GM23248 (cell line): Measurements from ENCODE around the gene MAGI3.
"Not testable (repeated sequence)": the region's sequence is repeated elsewhere in the genome, so short reads cannot be mapped to it uniquely, and the experiment has no call there.

Experiments used
- EZH2 ChIP-seq: fragments of 200-600 bp; sonication (generic); IDR thresholded peaks from 2 replicates; pipeline ENCODE4 v1.6.1; 2018; ENCODE audit warnings: antibody characterized with exemption, mild to moderate bottlenecking; ENCODE audit not compliant: insufficient read depth, poor library complexity, severe bottlenecking
- EZH2phosphoT487 ChIP-seq: fragments of 200-600 bp; sonication (generic); IDR thresholded peaks from 2 replicates; pipeline ENCODE4 v1.6.1; 2018; ENCODE audit warnings: antibody characterized with exemption, moderate library complexity, mild to moderate bottlenecking, low read depth; ENCODE audit not compliant: insufficient read depth

GRCh38 chr1:113485131-113485530 is 94.8 kb downstream of the MAGI3 start:
- TF ChIP-seq EZH2phosphoT487, EZH2: not testable (repeated sequence)
